ENCODE results near the gene STK11IP.

Gene STK11IP

GRCh38 chr2:219643788-219644398 is 46.2 kb downstream of the STK11IP start:
- TF ChIP-seq GATA3 (IDR thresholded peaks at IDR 0.05; ENCODE audit: low read depth, low read length) (no peak), GATA2 (IDR thresholded peaks at IDR 0.05; ENCODE audit: low read depth, low read length) (no peak)

GRCh38 chr2:219644801-219645480 is 47.3 kb downstream of the STK11IP start:
- no peak for TF ChIP-seq GATA2 (IDR thresholded peaks at IDR 0.05; ENCODE audit: low read depth, low read length)
- TF ChIP-seq GATA3 (IDR thresholded peaks at IDR 0.05; ENCODE audit: low read depth, low read length) = no peak

- no peak for TF ChIP-seq GATA3 (IDR thresholded peaks at IDR 0.05; ENCODE audit: low read depth, low read length)
- no peak for TF ChIP-seq GATA2 (IDR thresholded peaks at IDR 0.05; ENCODE audit: low read depth, low read length)
Observed at GRCh38 chr2:219645631-219646527, 48.2 kb downstream of the STK11IP start.

GRCh38 chr2:219648176-219648575 is 50.5 kb downstream of the STK11IP start:
- TF ChIP-seq GATA2 (IDR thresholded peaks at IDR 0.05; ENCODE audit: low read depth, low read length) = no peak
- TF ChIP-seq GATA3 (IDR thresholded peaks at IDR 0.05; ENCODE audit: low read depth, low read length) = no peak

- TF ChIP-seq GATA3 (IDR thresholded peaks at IDR 0.05; ENCODE audit: low read depth, low read length) (no peak), GATA2 (IDR thresholded peaks at IDR 0.05; ENCODE audit: low read depth, low read length) (no peak)
Observed at GRCh38 chr2:219648963-219649362, 51.3 kb downstream of the STK11IP start.

- TF ChIP-seq GATA3 (IDR thresholded peaks at IDR 0.05; ENCODE audit: low read depth, low read length) (no peak), GATA2 (IDR thresholded peaks at IDR 0.05; ENCODE audit: low read depth, low read length) (no peak)
Observed at GRCh38 chr2:219650426-219651248, 53.0 kb downstream of the STK11IP start.

- no peak for TF ChIP-seq GATA3 (IDR thresholded peaks at IDR 0.05; ENCODE audit: low read depth, low read length)
- TF ChIP-seq GATA2 (IDR thresholded peaks at IDR 0.05; ENCODE audit: low read depth, low read length) = no peak
Observed at GRCh38 chr2:219656526-219656925, 58.9 kb downstream of the STK11IP start.

- TF ChIP-seq GATA3 (IDR thresholded peaks at IDR 0.05; ENCODE audit: low read depth, low read length) = no peak
- TF ChIP-seq GATA2 (IDR thresholded peaks at IDR 0.05; ENCODE audit: low read depth, low read length) = no peak
Observed at GRCh38 chr2:219658196-219658846, 60.7 kb downstream of the STK11IP start.

GRCh38 chr2:219658874-219659273 is 61.2 kb downstream of the STK11IP start:
- TF ChIP-seq GATA3 (IDR thresholded peaks at IDR 0.05; ENCODE audit: low read depth, low read length) = no peak
- TF ChIP-seq GATA2 (IDR thresholded peaks at IDR 0.05; ENCODE audit: low read depth, low read length) = no peak

GRCh38 chr2:219661197-219661954 is 63.7 kb downstream of the STK11IP start:
- TF ChIP-seq GATA3 (IDR thresholded peaks at IDR 0.05; ENCODE audit: low read depth, low read length) (no peak), GATA2 (IDR thresholded peaks at IDR 0.05; ENCODE audit: low read depth, low read length) (no peak)

GRCh38 chr2:219661955-219662395 is 64.3 kb downstream of the STK11IP start:
- TF ChIP-seq GATA3 (IDR thresholded peaks at IDR 0.05; ENCODE audit: low read depth, low read length) (no peak), GATA2 (IDR thresholded peaks at IDR 0.05; ENCODE audit: low read depth, low read length) (no peak)

- TF ChIP-seq GATA2 (IDR thresholded peaks at IDR 0.05; ENCODE audit: low read depth, low read length) = no peak
- TF ChIP-seq GATA3 (IDR thresholded peaks at IDR 0.05; ENCODE audit: low read depth, low read length) = no peak
Observed at GRCh38 chr2:219662566-219662965, 64.9 kb downstream of the STK11IP start.
